ENCODE data around the gene AUTS2. TPM values are rescaled to one million over a fixed set of nuclear protein-coding genes. Genes with fewer than 3 reads are reported as not detected.

AUTS2 gene
- total and polyA plus RNA-seq, 2 experiments from 2014 or later = 32.0 to 91.0 TPM

DNA sequence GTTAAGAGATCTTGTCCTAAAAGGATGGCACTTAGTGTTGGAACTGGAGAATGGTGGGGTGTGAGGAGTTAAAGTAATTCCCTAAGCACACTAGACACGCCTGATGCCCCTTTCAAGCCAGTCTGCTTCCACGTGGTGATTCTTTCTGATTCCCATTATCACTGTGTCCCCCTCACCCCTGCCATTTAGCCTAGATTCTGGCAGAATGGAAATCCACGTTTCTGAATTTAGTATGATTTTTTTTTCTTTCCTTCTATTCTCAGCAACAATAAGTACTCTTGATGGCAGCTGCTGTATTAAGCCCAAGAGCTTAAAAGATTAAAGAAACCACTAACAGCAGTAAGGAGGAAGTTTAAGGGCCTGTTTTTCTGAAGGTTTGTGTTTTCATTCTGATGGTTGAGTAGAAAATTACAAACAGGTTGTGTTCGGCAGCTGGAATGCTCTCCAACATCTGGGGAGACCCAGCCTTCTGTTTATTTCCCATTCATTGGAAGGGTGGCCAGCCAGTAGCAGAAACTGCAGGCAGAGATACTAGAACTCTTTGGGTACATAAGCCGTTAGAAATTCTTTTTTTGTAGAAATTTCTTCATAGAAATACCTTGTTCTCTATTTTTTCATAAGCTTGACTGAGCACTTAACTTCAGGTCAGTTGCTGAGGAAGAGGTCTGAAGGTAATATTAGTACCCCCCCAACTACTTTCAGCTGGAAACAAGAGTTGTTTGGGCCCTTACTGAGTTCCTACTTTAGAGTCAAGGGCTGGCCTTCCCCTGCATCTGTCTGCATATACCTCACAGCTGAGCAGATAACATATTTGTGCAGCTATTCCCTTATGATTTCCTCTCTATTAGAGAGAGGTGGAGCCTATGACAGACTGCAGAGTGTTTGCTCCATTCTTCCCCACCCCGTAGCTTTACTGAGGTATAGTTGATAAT is 355.1 kb downstream of the AUTS2 start (continued):
- no peak for TF ChIP-seq JUNB (IDR thresholded peaks at IDR 0.05; ENCODE audit: unreplicated experiment)
- TF ChIP-seq, protein P1, sequence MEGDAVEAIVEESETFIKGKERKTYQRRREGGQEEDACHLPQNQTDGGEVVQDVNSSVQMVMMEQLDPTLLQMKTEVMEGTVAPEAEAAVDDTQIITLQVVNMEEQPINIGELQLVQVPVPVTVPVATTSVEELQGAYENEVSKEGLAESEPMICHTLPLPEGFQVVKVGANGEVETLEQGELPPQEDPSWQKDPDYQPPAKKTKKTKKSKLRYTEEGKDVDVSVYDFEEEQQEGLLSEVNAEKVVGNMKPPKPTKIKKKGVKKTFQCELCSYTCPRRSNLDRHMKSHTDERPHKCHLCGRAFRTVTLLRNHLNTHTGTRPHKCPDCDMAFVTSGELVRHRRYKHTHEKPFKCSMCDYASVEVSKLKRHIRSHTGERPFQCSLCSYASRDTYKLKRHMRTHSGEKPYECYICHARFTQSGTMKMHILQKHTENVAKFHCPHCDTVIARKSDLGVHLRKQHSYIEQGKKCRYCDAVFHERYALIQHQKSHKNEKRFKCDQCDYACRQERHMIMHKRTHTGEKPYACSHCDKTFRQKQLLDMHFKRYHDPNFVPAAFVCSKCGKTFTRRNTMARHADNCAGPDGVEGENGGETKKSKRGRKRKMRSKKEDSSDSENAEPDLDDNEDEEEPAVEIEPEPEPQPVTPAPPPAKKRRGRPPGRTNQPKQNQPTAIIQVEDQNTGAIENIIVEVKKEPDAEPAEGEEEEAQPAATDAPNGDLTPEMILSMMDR (conservative IDR thresholded peaks at IDR 0.05; ENCODE audit: low read depth in 2 of 2) = no peak

DNA sequence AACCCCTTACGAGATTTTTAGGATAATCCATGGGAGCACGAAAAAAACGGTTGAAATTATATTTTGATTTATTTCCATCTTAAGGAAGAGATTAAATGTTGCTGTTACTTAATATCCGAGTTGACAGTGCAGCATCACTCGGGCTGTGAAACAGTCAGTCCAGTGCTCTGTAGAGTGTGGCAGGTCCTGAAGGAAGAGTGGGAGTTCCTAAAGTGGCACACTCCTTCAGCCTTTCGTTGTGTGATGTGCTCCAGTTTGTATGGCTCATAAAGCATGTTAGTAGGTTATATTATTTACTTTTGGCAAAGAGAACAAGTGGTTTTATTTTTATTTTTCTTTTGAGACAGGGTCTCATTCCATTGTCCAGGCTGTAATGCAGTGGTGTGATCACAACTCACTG is 358.3 kb downstream of the AUTS2 start:
- H4K20me1 ChIP-seq (replicated peaks; ENCODE audit: insufficient read depth) = no peaks in the 10 kb centered on the region
- H3K27me3 ChIP-seq (ENCODE audit: insufficient read depth) = no peaks in the 10 kb centered on the region
- 0 out of 2 replicates have a peak, but pooled peaks cover 1% of the 10 kb centered on the region for H3K9me2 ChIP-seq (ENCODE audit: insufficient read depth)
- ATAC-seq (no peak), DNase-seq (ENCODE audit: low spot score) (no peak)
- H3K36me3 Mint-ChIP-seq (ENCODE audit: low read depth) = no peaks in the 10 kb centered on the region
- no peaks in the 10 kb centered on the region for H3K79me2 ChIP-seq (replicated peaks; ENCODE audit: insufficient read depth)
- no peaks in the 10 kb centered on the region for H3K4me1 Mint-ChIP-seq
- no peak overlapping the region for H2AFZ ChIP-seq
- H3K4me3 ChIP-seq = no peak overlapping the region
- no peaks in the 10 kb centered on the region for H3K9me3 Mint-ChIP-seq
- H3K27ac Mint-ChIP-seq = no peak overlapping the region
- H3K4me3 Mint-ChIP-seq = no peak overlapping the region
- no peaks in the 10 kb centered on the region for H3K27me3 Mint-ChIP-seq (ENCODE audit: insufficient read depth, low read depth, poor library complexity)
- no peak overlapping the region for H3K4me2 ChIP-seq
- H3K4me1 ChIP-seq (ENCODE audit: insufficient read depth) = peaks cover 3% of the 10 kb centered on the region; the same call in 1 of the 2 replicates
- H3F3A ChIP-seq (replicated peaks; ENCODE audit: low read depth) = no peaks in the 10 kb centered on the region
- no peak overlapping the region for H3K27ac ChIP-seq (ENCODE audit: low read depth)
- H3K36me3 ChIP-seq (ENCODE audit: insufficient read depth) = no peaks in the 10 kb centered on the region
- TF ChIP-seq EZH2phosphoT487 (IDR thresholded peaks at IDR 0.05; ENCODE audit: unreplicated experiment) (no peak), POLR2AphosphoS5 (IDR thresholded peaks at IDR 0.05; ENCODE audit: low read depth) (no peak), ZNF114 (CRISPR knock-in tag; IDR thresholded peaks at IDR 0.05) (no peak), CREB1 (CRISPR knock-in tag; IDR thresholded peaks at IDR 0.05; ENCODE audit: low read depth) (no peak), JUNB (IDR thresholded peaks at IDR 0.05; ENCODE audit: unreplicated experiment) (no peak), STAT1 (IDR thresholded peaks at IDR 0.05; ENCODE audit: unreplicated experiment) (no peak)
- TF ChIP-seq, protein P1 (conservative IDR thresholded peaks at IDR 0.05; ENCODE audit: low read depth in 2 of 2) = no peak
- TF ChIP-seq, protein P2, sequence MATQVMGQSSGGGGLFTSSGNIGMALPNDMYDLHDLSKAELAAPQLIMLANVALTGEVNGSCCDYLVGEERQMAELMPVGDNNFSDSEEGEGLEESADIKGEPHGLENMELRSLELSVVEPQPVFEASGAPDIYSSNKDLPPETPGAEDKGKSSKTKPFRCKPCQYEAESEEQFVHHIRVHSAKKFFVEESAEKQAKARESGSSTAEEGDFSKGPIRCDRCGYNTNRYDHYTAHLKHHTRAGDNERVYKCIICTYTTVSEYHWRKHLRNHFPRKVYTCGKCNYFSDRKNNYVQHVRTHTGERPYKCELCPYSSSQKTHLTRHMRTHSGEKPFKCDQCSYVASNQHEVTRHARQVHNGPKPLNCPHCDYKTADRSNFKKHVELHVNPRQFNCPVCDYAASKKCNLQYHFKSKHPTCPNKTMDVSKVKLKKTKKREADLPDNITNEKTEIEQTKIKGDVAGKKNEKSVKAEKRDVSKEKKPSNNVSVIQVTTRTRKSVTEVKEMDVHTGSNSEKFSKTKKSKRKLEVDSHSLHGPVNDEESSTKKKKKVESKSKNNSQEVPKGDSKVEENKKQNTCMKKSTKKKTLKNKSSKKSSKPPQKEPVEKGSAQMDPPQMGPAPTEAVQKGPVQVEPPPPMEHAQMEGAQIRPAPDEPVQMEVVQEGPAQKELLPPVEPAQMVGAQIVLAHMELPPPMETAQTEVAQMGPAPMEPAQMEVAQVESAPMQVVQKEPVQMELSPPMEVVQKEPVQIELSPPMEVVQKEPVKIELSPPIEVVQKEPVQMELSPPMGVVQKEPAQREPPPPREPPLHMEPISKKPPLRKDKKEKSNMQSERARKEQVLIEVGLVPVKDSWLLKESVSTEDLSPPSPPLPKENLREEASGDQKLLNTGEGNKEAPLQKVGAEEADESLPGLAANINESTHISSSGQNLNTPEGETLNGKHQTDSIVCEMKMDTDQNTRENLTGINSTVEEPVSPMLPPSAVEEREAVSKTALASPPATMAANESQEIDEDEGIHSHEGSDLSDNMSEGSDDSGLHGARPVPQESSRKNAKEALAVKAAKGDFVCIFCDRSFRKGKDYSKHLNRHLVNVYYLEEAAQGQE (IDR thresholded peaks at IDR 0.05; ENCODE audit: unreplicated experiment) = no peak
- TF ChIP-seq, protein P3, sequence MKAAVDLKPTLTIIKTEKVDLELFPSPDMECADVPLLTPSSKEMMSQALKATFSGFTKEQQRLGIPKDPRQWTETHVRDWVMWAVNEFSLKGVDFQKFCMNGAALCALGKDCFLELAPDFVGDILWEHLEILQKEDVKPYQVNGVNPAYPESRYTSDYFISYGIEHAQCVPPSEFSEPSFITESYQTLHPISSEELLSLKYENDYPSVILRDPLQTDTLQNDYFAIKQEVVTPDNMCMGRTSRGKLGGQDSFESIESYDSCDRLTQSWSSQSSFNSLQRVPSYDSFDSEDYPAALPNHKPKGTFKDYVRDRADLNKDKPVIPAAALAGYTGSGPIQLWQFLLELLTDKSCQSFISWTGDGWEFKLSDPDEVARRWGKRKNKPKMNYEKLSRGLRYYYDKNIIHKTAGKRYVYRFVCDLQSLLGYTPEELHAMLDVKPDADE (IDR thresholded peaks at IDR 0.05) = no peak

All from GM23338 (cell line).